GM21515 (cell line): ENCODE measurements around the gene MED29.

ENCODE experiments used
- ATAC-seq: cut with Tn5 transposase; IDR thresholded peaks from one replicate; pipeline ENCODE4 v1.9.1; 2021; ENCODE audit not compliant: unreplicated experiment

The MED29 gene

DNA sequence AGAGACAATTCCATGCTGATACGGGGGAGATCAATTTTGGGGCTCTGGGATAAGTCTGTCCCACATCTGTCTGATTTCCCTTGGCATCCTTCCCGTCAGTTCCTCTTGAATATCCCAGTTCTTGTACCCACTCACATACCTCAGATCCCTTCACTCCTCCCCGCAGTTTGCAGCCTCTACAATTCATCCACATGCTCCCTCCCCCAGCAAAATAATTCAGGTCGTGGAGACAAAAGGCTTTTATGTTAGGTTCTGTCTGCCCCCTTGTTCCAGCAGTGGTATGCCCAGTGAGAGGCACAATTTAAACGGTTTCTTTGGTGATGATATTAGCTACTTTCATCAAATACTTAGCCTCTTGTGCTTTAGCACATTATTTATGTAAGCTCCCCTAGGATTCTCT is 35.0 kb downstream of the MED29 start:
- no peak for ATAC-seq

DNA sequence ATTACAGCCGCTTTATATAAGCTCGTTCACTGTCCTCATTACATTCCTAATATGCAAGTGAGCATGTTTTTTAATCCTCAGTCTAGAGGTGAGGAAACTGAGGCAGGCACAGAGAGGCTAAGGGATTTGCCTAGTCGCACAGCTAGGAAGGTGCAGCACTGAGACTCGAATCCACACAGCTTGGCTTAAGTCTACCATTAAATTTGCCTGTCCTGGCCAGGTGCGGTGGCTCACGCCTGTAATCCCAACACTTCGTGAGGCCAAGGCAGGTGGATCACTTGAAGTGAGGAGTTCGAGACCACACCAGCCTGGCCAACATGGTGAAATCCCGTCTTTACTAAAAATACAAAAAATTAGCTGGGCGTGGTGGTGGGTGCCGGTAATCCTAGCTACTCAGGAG is 36.5 kb downstream of the MED29 start:
- no peak for ATAC-seq

DNA sequence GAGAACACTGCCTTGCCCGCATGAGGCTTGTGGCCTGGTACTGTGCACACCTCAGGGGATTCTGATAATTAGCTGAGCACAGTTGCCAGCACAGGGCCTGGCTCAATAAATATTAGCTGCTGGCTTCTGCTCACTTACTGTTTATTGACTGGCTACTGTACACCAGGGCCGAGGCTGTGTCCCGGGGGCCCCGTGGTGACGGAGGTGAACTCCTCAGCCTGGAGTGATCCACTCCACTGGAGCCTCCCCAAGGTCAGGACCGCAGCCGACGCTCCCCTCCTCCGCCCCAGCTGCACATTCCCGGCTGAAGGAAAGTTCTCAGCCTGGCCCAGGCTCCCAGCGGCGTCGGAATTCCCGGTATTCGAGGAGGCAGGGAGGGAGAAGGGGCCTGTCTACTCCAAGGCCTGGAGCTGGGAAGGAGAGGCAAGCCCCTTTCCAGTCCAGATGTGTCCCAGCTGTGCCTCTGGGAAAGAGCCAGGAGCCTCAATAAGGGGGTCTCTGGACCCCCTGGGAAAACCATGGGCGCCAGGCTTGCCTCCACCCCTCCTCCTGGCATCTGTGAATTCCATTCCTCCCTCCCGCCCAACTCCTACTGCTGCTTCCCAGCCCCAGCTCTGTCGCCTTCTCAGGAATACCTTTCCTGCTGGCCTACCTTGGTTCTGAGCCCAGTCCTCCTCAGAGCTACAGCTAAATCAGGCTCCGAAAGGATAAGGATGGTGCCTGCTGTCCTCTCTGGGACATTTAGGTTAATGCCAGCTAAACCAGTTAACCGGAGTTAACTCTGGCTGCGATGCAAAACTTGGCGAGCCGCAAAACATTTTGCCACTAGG is 37.3 kb downstream of the MED29 start:
- ATAC-seq, result no peak

DNA sequence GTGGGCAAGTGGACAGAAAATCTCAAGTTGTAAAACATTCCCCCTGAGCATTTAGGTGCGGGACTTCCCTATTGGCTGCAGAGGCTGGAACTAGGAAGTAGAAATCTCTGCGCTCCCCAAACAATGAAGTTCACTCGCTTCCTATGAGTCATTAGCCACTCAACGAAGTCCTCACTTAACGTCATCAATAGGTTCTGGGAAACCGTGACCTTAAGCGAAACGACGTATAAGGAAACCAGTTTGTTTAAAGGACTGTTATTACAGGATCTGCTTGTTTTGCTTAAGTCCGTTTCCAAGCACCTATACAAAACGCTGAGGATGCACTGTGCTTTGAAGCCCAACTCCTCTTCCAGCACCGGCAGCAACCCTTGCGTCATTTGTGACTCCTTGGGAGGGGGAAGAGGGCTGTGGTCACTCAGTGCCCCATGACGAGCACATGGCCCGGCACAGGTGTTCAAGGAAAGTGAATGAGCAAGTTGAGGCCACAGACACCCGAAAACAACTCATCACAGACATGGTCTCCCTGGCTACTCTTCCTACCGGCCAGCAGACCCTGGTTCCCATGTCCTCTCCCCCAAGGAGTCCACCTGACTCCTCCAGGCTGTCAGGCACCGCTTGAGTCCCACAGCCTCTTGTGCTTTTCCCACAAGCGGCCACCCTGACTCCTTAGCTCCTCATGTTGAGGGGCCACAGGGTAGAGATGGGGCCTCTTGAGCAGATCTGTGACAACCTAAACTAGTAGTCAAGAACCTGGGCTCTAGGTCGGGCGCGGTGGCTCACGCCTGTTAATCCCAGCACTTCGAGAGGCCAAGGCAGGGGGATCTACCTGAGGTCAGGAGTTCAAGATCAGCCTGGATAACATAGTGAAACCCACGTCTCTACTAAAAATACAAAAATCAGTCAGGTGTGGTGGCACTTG is 39.8 kb downstream of the MED29 start:
- ATAC-seq, result no peak

DNA sequence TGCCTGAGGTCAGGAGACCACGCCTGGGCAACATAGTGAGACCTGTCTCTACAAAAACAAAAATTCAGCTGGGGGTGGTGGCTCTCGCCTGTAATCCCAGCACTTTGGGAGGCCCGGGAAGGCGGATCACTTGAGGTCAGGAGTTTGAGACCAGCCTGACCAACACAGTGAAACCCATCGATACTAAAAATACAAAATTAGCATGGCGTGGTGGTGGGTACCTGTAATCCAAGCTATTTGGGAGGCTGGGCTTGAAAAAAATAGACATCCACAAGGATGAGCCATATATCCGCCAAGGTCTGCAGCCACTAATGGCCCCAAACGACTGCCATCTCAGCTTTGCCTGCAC is 41.5 kb downstream of the MED29 start:
- ATAC-seq, result no peak

DNA sequence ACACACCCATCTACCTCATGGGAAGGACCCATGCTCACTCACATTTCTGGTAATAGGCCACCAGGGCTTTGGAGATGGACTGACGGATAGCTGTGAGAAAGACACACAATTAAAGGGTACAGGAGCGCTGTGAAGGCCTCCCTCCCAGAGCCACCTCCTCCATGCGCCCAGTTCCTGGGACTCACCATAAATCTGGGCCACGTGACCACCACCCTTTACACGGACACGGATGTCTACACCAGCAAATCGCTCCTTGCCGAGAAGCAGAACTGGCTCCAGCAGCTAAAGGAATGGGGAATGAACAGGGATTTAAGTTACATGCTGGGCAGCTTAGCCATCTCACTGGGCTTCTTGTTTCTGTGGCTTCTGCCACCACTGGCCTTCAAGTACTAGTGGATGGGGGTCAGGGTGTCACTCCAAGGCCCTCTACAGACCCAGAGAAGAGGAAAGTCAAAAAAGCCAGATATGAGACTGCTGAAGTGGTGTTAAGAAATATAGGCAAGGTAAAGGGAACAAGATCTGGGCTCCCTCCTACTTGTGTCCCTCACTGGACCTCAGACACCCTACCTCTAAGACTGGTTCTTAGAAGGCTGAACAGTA is 42.4 kb downstream of the MED29 start:
- no peak for ATAC-seq

DNA sequence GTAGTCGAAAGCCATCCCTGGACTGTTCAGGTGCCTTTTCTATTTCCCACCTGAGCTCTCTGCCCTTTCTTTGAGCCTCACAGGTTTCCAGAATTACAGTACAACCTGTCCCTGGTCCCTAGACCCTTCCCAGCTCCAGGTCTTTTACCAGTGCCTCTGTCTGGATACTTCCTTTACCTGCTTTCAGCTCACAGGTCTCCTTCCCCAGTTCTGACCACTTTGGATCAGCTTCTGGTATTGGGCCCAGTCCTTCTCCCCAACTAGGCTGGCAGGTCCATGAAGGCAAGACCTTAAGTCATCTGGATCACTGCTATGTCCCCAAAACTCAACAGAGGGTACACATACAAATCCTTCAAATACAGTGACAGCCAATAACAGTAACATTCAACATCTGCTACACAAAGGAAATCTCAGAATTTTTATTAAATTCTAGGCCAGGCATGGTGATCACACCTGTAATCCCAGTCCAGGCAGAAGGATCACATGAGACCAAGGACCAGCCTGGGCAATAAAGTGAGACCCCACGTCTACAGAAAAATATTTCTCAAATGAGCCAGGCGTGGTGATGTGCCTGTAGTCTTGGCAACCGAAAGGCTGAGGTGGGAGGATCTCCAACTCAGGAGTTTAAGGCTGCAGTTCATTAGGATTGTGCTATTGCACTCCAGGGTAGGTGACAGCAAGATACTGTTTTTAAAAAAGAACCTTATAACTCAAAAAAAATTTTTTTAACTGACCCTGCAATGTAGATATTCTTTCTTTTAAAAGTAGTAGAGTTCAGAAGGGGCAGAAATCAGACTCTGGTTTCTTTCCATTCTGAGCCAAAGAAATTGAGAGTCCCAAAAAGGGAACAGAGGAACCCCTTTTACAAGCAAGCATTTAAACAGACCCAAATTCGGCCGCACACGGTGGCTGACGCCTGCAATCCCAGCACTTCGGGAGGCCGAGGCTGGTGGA is 43.2 kb downstream of the MED29 start:
- no peak for ATAC-seq

DNA sequence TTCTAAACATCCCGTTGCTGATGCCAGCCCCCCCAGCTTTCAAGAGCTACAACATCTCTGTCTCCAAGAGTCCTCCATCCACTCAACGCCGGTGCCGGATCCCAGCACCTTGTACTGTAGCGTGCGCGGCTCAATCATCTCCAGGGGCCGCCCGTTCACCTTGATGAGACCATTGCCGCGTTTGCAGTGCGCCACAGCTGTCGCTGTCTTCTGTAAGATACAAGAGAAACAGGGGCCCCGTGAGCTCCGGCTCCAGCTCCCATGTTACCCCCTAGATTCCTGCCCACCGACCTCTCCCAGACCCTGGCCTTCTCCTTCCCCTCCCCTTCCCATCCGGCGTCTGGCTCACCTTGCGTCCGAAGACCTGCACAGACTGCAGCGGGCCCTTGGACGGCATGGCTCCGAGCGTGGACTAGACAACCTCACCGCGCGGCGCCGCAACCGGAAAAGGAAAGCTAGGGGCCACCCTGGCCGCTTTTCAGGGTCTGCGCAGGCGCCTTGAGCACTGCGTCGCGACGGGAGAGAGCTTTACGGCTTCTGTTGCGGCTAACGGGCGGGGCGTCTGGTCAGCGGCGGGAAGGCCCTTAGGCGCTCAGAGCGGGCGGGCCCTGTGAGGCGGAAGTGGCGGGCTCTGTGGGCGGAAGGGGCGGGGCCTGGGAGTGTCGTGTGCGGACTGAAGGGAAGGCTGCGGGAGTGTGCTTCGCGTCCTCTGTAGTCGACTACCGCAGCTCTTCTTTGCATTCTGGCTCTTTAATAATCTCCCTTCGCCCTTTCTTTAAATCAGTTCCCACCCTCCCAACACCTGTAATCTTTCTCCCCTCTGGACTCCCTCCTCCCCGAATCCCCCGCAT is 44.5 kb downstream of the MED29 start, which contains the start of gene RPS16:
Gene RPS16 (minus strand): TSS at position 451 of the 851 bp plus-strand sequence. CDS start 54 bp downstream, at position 397.
- ATAC-seq, result peak; percentile 67

DNA sequence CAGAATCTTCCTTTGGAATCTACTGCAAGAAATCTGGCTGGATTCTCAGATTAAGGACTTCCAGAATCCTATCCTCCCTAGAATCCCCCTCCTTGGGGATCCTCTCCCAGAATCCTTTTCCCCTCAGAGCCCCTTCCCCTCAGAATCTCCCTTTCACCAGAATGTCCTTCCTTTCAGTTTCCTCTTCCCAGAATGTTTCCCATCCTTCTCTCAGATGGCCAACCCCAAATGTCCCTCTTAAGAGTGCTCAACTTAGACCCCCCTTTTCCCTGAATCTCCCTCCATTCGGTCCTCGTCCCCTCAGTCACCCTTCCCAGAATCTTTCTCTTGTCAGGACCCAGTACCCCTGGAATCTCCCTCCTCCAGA is 45.2 kb downstream of the MED29 start:
- no peak for ATAC-seq

DNA sequence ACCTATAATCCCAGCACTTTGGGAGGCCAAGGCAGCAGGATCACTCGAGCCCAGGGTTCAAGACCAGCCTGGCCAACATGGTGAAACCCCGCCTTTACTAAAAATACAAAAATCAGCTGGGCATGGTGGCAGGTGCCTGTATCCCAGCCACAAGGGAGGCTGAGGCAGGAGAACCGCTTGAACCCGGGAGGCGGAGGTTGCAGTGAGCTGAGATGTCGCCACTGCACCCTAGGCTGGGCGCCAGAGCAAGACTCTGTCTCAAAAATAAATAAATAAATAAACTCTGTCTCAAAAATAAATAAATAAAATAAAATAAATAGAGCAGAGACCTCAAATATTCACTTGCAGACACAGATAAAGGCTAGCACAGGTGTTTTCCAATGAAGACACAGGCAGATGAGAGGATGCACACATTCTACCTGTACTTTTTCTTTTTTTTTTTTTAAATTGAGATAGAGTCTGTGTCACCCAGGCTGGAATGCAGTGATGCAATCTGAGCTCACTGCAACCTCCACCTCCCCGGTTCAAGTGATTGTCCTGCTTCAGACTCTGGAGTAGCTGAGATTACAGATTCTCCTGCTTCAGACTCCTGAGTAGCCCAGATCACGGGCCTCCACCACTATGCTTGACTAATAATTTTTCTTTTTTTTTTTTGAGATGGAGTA is 47.2 kb downstream of the MED29 start:
- no peak for ATAC-seq

DNA sequence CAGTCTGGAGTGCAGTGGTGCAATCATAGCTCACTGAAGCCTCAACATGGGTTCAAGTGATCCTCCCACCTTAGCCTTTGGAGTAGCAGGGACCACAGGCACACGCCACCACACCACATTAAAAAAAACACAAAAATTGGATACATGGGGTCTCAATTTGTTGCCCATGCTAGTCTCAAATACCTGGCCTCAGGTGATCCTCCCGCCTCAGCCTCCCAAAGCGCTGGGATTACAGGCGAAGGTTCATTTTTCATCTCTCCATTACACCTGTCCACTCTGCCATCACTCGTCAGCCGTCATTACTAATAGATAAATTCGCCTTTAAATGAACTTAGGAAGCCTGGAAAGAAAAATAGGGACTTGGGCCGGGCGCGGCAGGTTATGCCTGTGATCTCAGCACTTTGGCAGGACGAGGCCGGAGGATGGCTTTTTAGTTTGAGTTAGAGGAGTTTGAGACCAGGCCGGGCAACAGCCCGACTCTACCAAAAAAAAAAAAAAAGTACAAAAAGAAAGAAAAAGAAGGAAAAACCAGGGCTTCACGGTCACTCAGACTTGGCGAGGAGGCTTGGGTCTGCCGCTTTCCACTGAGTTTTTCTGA is 53.5 kb downstream of the MED29 start:
- no peak for ATAC-seq

DNA sequence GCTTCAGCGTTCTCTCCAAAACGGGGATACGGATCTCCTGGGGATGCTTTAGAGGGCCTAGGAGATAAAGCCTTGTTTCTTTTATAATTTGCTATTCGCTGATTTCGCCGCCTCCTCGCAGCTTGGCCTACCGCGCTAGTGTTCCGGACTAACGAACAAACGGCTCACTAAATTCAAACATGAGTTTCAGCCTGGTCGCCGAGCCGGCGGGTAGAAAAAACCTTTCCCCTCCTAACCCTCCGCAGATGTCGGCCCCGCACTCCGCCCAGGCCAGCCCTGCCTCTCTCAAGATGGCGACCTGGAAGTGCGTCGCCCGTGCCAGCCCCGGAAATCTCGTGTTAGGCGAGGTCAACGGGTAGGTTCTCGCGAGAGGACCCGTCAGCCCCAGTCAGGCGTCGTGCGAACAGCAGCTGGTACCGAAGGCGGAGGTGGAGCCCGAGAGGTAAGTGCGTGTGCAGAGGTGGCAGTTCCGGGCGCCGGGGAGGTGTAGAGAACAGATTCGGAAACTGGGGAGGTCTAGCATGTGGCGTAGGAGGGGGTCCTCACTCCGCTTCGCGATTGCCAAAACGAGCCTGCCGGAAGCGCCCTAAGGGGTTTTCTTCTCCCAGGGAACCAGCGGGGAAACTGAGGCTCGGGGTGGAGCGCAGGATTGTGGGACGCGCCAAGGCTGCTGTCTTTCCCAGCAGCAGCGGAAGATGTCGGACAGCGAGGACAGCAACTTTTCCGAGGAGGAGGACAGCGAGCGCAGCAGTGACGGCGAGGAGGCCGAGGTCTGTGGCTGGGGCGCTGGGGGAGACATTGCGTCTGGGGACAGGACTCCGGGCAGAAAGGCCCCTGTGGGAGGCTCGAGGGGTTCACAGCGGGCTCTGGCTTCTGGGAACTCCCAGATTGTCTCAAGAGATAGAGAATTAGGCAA is 54.3 kb downstream of the MED29 start, which contains the start of gene SUPT5H:
Gene SUPT5H (plus strand): TSS at position 387 of the 916 bp plus-strand sequence. CDS start 309 bp downstream, at position 696.
- ATAC-seq, result peak; percentile 68

DNA sequence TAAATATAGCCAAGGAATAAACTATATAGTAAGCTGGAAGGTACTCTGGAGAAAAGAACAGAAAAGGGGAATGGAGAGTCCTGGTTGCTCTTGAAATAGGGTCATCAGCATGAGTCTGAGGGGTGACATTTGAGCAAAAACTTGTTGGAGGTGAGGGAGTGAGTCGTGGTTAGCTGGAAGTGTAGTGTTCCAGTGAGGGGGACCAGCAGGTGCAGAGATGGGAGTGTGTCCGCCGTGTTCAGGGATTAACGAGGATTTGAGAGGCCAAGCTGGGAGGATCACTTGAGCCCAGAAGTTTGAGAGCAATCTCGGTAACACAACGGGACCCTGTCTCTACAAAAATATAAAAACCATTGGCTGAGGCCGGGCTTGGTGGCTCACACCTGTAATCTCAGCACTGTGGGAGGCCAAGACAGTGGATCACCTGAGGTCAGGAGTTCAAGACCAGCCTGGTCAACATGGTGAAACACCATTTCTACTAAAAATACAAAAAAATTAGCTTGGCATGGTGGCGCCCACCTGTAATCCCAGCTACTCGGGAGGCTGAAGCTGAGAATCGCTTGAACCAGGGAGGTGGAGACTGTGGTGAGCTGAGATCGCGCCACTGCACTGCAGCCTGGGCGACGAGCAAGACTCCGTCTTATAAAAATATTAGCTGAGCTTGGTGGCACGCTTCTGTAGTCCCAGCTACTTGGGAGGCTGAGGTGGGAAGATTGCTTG is 55.3 kb downstream of the MED29 start:
- no peak for ATAC-seq

DNA sequence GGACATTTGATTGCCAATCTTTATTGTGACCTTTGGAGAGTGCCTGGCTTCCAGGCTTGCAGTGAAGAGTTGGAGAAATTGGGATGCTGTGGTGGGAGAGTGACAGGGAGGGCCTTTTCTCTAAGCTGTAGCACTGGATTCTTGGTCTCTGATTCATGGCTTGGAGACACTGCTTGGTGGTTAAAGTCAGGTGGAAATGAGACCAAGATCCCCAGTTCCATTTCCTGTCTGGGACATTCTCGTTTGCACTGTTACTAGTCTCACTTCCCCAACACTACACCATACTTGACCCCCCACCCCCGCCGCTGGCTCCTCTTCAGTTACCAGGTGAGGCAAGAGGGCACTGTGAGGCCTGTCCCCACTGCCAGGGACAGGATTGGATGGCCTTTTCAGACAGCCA is 57.1 kb downstream of the MED29 start:
- ATAC-seq, result no peak

DNA sequence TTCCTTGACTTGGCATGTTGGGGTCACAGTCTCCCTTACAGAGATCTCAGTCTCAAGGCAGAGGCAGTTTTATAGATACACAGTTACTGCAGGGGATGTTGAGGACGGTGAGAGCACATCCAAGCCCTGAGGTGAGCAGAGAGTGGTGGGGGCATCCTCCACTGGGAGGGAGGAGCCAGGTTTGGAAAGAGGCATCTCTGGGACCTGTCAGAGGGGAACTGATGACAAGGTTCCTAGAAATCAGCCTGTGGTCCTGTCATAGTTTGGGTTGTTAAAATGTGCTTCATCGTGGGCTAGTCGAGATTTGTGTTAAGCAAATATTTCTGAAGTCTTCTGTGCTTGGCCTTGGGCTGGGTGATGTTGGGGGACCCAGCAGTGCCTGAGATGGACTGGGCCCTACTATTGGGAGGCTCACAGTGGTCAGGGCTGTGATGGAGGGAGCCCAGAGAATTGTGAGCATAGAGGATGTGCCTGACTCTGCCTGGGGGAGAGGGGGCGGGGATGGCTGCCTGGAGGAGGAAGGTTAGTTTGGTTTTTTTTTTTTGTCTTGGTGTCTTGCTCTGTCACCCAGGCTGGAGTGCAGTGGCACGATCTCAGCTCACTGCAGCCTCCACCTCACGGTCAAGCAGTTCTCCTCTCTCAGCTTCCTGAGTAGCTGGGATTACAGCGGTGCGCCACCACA is 58.1 kb downstream of the MED29 start:
- ATAC-seq, result no peak
